Measurements from ENCODE around the gene USP25. TPM values are rescaled to one million over a fixed set of nuclear protein-coding genes. Genes with fewer than 3 reads are reported as not detected.
"Not testable (repeated sequence)": the region's sequence is repeated elsewhere in the genome, so short reads cannot be mapped to it uniquely, and the experiment has no call there.

Gene USP25
- total RNA-seq, 1 donor from 2014 or later, result 82.8 TPM

GRCh38 chr21:15732290-15732995 is 2.7 kb downstream of the USP25 start:
- Mint-ChIP-seq H3K4me3 (peak overlapping the region; percentile 91), H3K27ac (peak overlapping the region; percentile 88), H3K36me3 (peaks cover 8% of the 10 kb centered on the region)

GRCh38 chr21:15732996-15733329 is 3.2 kb downstream of the USP25 start:
- peaks cover 12% of the 10 kb centered on the region for H3K36me3 Mint-ChIP-seq
- H3K4me1 Mint-ChIP-seq, result peaks cover 38% of the 10 kb centered on the region
- H3K27ac Mint-ChIP-seq, result peak overlapping the region; percentile 88
- TF ChIP-seq CTCF (IDR thresholded peaks at IDR 0.05; ENCODE audit: unreplicated experiment), result no peak
- no peak for DNase-seq (ENCODE audit: low spot score in 2 of 2, unreplicated experiment in 2 of 2)
- H3K9me3 Mint-ChIP-seq, result peaks cover 11% of the 10 kb centered on the region
- no peaks in the 10 kb centered on the region for H3K27me3 Mint-ChIP-seq (ENCODE audit: low read depth)
- H3K4me3 Mint-ChIP-seq, result peak overlapping the region; percentile 91

More at GRCh38 chr21:15732290-15732995, 2.7 kb downstream of the USP25 start:
- Mint-ChIP-seq H3K9me3 (peaks cover 6% of the 10 kb centered on the region), H3K4me1 (peaks cover 38% of the 10 kb centered on the region), H3K27me3 (ENCODE audit: low read depth) (no peaks in the 10 kb centered on the region)
- no peak for DNase-seq (ENCODE audit: low spot score in 2 of 2, unreplicated experiment in 2 of 2)
- no peak for TF ChIP-seq CTCF (IDR thresholded peaks at IDR 0.05; ENCODE audit: unreplicated experiment)

GRCh38 chr21:15735409-15735808 is 5.6 kb downstream of the USP25 start:
- peaks cover 56% of the 10 kb centered on the region for H3K4me1 Mint-ChIP-seq
- H3K27ac Mint-ChIP-seq, result peak overlapping the region; percentile 19
- TF ChIP-seq CTCF (IDR thresholded peaks at IDR 0.05; ENCODE audit: unreplicated experiment), result no peak
- peaks cover 17% of the 10 kb centered on the region for H3K36me3 Mint-ChIP-seq
- no peak for DNase-seq (ENCODE audit: low spot score in 2 of 2, unreplicated experiment in 2 of 2)
- no peak overlapping the region for H3K4me3 Mint-ChIP-seq
- H3K27me3 Mint-ChIP-seq (ENCODE audit: low read depth), result no peaks in the 10 kb centered on the region
- H3K9me3 Mint-ChIP-seq, result peaks cover 15% of the 10 kb centered on the region

- H3K27me3 Mint-ChIP-seq (ENCODE audit: low read depth); DNase-seq (ENCODE audit: low spot score in 2 of 2, unreplicated experiment in 2 of 2); H3K4me3 Mint-ChIP-seq: not testable (repeated sequence)
- Mint-ChIP-seq H3K9me3 (peaks cover 15% of the 10 kb centered on the region), H3K4me1 (peaks cover 60% of the 10 kb centered on the region), H3K27ac (peak overlapping the region; percentile 71), H3K36me3 (peaks cover 17% of the 10 kb centered on the region)
Measured at GRCh38 chr21:15735931-15736330, 6.1 kb downstream of the USP25 start.

GRCh38 chr21:15738779-15739178 is 9.0 kb downstream of the USP25 start:
- peak overlapping the region; percentile 37 for H3K4me3 Mint-ChIP-seq
- peak overlapping the region; percentile 75 for H3K27ac Mint-ChIP-seq

GRCh38 chr21:15740383-15740782 is 10.6 kb downstream of the USP25 start:
- peaks cover 55% of the 10 kb centered on the region for H3K4me1 Mint-ChIP-seq
- H3K27me3 Mint-ChIP-seq (ENCODE audit: low read depth), result no peaks in the 10 kb centered on the region
- no peak for DNase-seq (ENCODE audit: low spot score in 2 of 2, unreplicated experiment in 2 of 2)
- peak overlapping the region; percentile 66 for H3K27ac Mint-ChIP-seq
- peaks cover 30% of the 10 kb centered on the region for H3K36me3 Mint-ChIP-seq
- H3K9me3 Mint-ChIP-seq, result peaks cover 19% of the 10 kb centered on the region
- H3K4me3 Mint-ChIP-seq, result no peak overlapping the region
- no peak for TF ChIP-seq CTCF (IDR thresholded peaks at IDR 0.05; ENCODE audit: unreplicated experiment)

More at GRCh38 chr21:15738779-15739178, 9.0 kb downstream of the USP25 start:
- peaks cover 28% of the 10 kb centered on the region for H3K36me3 Mint-ChIP-seq
- H3K9me3 Mint-ChIP-seq, result peaks cover 19% of the 10 kb centered on the region
- not testable (repeated sequence) for DNase-seq (ENCODE audit: low spot score in 2 of 2, unreplicated experiment in 2 of 2); H3K27me3 Mint-ChIP-seq (ENCODE audit: low read depth)
- H3K4me1 Mint-ChIP-seq, result peaks cover 61% of the 10 kb centered on the region
